DMS53 (cell line): ENCODE measurements around the gene DAG1.
"Not testable (repeated sequence)": the region's sequence is repeated elsewhere in the genome, so short reads cannot be mapped to it uniquely, and the experiment has no call there.

ENCODE experiments used
- DNase-seq: peaks from one replicate; lab custom pipeline; 2025; lab: John Stamatoyannopoulos, UW

Gene DAG1

GRCh38 chr3:49470714-49471420 lies 800 bp downstream of the DAG1 start:
- DNase-seq, result peak; percentile 63

DNA sequence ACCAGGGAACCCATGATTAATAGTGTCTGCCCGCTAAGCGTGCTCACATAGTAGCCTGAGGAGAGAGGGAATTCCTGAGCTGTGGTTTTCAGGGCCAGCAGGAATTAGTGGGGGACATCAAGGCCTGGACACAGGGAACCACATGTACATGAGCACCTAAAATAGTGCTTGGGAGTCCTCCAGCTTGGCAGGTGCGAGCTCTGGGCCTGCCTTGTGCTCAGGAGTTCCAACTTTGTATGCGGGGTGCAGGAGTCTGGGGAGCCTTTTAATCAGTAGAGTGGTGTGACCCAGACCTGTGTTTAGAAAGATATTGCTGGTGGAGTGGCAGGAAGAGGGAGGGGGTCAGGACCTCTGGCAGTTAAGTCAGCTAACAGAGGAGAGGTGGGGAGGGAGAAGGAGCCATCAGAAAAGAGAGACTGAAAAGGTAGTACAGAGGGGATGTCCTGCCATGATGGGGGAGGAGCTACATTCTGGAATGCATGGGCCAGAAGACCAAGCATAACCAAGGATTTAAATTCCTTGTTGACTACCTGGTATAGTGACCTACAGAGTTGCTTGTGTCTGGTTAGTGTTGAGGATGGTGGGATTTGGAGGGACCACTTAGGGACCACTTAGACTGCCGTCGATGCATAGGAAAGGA lies 1.9 kb downstream of the DAG1 start:
- no peak for DNase-seq

DNA sequence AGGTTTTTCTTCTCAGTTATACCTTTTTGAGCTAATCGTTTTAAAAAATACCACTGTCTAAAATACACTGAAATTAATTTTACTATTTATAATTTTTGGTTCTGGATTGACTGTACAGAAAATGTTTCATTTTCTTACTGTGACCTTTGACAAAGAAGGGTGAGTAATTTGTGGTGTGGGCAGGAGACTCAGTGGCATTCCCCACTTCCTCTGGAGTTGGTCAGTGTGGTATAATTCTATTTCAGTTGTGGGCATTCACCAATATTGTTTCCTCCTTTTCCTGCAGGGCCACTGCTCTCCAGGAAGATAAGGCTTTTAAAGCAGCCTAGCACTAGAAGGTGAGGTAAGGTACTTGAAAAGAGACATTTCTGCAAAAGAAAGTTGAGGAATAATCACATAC lies 6.5 kb downstream of the DAG1 start:
- DNase-seq, result no peak

GRCh38 chr3:49482766-49483165 lies 12.7 kb downstream of the DAG1 start:
- no peak for DNase-seq

- no peak for DNase-seq
These were observed 14.4 kb downstream of the DAG1 start for GRCh38 chr3:49484471-49484870.

GRCh38 chr3:49489247-49489646 lies 19.2 kb downstream of the DAG1 start:
- DNase-seq, result no peak

DNA sequence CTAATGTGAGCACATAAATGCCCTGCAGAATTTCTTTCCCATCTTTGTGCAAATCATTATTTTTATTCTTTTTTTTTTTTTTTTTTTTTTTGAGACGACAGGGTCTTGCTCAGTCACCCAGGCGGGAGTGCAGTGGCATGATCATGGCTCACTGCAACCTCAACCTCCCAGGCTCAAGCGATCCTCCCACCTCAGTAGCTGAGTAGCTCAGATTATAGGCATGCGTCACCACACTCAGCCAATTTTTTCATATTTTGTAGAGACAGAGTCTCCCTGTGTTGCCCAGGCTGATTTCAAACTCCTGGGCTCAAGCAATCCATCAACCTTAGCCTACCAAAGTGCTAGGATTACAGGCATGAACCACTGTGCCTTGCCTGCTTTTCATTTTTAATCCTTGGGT lies 22.9 kb downstream of the DAG1 start:
- no peak for DNase-seq

- DNase-seq, result no peak
These were observed 23.8 kb downstream of the DAG1 start for GRCh38 chr3:49493901-49494300.

- DNase-seq, result no peak
These were observed 25.0 kb downstream of the DAG1 start for GRCh38 chr3:49495023-49495422.

- not testable (repeated sequence) for DNase-seq
These were observed 26.8 kb downstream of the DAG1 start for GRCh38 chr3:49496845-49497244.

DNA sequence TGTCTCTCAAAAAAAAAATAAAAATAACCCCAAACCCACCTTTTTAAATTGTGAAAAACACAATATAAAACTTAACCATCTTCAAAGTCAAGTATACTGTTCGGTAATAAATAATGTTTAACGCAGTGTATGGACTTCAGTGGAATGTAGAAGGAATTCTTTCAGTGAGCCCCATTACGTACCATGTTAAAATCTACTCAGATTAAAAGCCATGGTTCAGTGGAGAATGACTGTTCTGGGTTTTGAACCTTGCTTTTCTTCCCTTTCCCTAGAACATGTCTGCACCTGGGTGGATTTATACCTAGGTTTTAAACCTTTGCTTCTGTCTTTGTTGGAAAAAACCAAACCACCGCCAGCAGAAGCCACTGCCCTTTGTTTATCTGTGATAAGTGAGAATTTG lies 27.5 kb downstream of the DAG1 start:
- no peak for DNase-seq

- DNase-seq, result no peak
These were observed 28.2 kb downstream of the DAG1 start for GRCh38 chr3:49498239-49498638.

DNA sequence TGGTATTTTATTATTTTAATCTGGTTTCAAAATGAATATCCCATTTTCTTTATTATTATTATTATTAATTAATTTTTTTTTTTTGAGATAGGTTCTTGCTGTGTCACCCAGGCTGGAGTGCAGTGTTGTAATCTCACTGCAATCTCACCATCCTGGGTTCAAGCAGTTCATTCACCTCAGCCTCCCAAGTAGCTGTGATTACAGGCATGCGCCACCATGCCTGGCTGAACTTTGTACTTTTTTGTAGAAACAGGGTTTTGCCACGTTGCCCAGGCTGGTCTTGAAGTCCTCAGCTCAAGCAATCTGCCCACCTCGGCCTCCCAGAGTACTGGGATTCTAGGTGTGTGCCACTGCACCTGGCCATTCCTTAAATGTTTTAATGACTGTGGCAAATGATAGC lies 28.6 kb downstream of the DAG1 start:
- DNase-seq, result no peak

- DNase-seq, result no peak
These were observed 30.2 kb downstream of the DAG1 start for GRCh38 chr3:49500205-49500731.

DNA sequence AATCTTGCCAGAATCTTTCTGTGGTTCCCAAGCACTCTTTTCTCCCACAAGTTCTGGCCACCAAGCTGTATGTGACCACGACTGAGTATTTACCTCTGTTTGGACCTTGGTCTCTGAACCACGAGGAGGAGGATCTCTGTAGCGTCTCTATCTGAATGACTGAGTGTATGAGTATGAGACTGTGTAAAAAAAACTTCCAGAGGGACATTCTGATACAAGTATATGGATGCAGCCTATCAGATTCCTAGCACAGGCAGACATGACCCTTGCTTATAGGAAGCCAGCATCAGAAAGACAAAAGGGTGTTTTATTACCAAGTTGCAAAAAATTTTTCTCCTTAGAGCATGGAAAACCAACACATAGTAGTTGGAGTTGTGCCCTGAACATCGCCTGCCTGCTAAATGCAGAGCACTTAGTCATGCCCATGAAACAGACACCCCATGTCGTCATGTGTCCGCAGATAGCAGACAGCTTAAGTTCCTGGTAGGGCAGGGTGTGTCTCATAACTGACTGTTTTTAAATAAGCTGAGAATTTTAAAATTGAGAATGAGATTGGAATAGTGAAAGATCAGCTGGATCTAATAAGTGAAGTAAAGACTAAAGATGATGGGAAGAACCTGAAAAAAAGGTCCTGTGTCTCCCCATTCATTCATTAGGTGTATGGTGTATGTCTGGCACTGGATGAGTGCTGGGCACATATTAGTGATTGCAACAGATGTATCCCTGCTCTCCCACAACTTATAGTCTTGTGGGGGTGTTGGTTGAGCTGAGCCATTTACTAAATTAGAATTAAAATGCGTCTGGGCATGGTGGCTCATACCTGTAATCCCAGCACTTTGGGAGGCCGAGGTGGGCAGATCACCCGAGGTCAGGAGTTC lies 30.9 kb downstream of the DAG1 start:
- no peak for DNase-seq

DNA sequence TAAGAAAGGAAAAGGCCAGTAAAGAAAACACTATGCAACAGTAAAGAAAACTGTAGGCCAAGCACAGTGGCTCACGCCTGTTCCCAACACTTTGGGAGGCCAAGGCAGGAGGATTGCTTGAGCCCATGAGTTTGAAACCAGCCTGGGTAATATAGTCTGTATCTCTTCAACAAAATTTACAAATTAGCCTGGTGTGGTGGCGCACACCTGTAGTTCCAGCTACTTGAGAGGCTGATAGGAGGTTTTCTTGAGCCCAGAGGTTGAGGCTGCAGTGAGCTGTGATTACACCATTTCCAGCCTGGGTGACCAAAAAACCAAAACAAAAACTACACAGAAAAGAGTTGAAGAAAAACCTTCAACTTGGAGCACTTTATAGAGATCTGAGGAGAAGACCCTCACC lies 31.8 kb downstream of the DAG1 start:
- no peak for DNase-seq

DNA sequence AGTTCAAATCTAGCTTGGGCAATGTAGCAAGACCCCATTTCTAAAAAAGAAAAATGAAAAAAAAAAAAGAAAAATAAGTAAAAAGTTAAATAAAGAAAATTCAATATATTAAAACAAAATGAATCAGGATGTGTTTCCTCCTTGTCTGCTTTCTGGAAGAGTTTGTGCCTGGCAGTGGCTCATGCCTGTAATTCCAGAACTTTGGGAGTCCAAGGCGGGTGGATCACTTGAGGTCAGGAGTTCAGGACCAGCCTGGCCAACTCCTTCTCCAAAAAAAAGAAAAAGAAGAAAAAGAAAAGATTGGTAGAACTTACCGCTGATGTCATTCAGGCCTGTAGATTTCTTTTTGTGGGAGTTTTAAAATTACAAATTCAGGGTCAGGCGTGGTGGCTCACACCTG lies 36.8 kb downstream of the DAG1 start:
- DNase-seq, result no peak

- DNase-seq, result no peak
These were observed 39.0 kb downstream of the DAG1 start for GRCh38 chr3:49509028-49509561.

DNA sequence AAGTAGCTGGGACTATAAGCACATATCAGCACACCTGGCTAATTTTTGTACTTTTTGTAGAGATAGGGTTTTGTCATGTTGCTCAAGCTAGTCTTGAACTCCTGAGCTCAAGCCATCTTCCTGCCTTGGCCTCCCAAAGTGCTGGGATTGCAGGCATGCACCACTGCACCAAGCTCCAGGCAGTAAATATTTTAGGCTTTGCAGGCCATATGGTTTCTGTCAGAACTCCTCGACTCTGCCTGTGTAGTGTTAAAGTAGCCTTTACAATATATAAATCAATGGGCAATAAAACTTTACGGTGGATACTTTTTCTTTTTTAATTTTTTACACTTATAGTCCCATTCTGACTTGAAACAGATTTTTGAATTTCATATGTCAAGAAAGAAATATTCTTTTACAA lies 41.6 kb downstream of the DAG1 start:
- DNase-seq, result no peak

- no peak for DNase-seq
These were observed 42.8 kb downstream of the DAG1 start for GRCh38 chr3:49512781-49513355.

- DNase-seq, result no peak
These were observed 43.5 kb downstream of the DAG1 start for GRCh38 chr3:49513494-49514124.

- no peak for DNase-seq
These were observed 47.9 kb downstream of the DAG1 start for GRCh38 chr3:49518016-49518415.
